ENCODE results near the gene PITPNC1.
A peak's percentile ranks its signal among the peaks of the same experiment; 100 is the strongest.
"Not testable (repeated sequence)": the region's sequence is repeated elsewhere in the genome, so short reads cannot be mapped to it uniquely, and the experiment has no call there.

PITPNC1 gene

DNA sequence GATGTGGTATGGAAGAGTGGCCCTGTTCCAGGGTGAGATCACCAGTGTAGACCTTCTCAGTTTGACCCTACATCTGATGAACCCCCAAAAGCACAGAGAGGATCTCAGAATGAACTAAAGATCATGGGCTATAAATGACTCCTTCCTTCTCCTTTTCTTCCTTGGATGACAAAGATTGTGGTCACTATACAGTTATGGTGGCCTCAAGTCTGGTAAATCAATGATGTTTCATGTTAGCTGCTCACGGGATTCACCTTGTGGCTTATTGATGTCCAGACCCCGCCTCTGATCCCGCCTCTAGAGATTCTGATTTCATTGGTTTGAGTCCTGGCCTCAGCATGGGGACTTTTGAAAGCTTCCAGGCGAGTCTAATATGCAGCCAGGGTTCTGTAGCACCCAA, 112.2 kb downstream of the PITPNC1 start:
- DNase-seq (ENCODE audit: low read depth), result no peak

DNA sequence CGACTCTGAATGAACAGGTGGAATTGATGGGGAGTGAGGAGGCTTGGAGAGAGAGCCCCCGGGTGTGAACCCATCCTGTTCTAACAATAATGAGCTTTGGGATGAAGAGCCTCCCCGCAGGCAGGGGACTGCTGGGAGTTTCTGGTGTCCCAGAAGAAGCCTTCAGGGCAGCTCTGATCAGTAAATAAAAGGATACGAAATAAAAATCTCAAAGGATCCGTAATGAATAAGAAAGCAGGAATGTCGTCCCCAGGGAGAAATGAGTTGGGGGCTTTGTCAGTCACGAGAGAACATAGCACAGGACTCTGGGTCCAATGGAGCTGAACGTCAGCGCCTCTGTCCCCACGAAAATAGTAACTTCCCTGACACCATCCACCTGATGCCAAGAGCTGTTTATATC, 113.4 kb downstream of the PITPNC1 start:
- no peak for DNase-seq (ENCODE audit: low read depth)

DNA sequence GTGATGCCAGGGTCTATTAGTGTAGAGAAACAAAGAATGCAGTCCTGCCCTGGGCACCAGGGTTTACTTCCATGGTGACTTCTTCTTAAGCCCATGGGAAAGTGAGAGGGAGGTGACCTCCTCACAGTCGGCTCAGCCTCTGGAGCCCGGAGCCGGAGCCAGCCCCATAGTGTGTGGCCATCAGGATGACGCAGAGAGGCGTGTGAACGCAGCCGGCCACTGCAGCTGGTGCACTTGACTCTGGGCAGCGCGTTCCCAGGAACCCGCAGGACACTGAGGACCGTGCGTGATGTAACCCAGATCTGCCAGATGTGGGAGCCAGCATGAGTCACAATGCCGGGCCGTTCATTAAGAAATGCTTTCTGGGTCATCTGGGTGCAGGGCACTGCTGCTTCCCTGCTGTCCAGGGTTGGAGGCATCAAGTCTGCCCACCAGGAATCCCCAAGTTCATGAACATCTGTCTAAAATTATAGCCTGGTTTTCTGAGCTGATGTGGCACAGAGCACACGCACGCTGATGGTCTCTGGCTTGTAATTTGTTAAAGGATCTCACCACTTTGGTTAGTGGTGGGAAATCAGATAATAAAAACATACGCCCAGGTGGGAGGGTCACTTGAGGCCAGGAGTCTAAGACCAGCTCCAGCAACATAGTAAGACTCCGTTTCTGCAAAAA, 114.1 kb downstream of the PITPNC1 start:
- DNase-seq (ENCODE audit: low read depth), result peak; percentile 99

DNA sequence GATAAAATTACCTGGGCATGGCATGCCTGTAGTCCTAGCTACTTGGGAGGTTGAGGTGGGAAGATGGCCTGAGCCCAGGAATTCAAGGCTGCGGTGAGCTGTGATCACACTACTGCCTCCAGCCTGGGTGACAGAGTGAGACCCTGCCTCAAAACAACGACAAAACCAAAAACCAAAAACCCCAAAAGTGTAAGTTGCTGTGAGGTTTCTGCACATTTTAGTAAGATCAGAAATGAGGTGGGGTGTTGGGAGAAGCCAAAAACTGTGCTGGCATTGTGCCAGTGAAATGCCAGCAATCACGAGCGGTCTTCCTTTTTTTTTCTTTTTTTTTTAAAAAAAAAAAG, 114.6 kb downstream of the PITPNC1 start:
- DNase-seq (ENCODE audit: low read depth), result no peak

DNA sequence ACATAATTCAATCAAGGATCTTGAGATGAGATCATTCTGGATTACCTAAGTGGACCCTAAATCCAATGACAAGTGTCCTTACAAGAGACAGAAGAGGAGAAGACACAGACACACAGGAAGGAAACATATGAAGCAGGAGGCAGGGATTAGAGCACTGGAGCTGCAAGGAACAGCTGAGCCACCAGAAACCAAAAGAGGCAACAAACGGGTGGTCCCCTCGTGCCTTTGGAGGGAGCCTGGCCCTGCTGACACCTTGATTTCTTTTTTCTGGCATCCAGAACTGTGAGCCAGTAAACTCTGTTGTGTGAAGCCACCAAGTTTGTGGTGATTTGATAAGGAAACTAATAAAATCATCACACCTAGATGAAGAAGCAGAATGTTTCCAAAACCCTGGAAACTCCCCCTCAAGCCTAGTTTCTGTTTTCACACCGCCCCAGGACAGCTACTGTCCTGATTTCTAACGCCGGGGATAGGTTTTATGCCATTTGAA, 115.2 kb downstream of the PITPNC1 start:
- DNase-seq (ENCODE audit: low read depth), result no peak

DNA sequence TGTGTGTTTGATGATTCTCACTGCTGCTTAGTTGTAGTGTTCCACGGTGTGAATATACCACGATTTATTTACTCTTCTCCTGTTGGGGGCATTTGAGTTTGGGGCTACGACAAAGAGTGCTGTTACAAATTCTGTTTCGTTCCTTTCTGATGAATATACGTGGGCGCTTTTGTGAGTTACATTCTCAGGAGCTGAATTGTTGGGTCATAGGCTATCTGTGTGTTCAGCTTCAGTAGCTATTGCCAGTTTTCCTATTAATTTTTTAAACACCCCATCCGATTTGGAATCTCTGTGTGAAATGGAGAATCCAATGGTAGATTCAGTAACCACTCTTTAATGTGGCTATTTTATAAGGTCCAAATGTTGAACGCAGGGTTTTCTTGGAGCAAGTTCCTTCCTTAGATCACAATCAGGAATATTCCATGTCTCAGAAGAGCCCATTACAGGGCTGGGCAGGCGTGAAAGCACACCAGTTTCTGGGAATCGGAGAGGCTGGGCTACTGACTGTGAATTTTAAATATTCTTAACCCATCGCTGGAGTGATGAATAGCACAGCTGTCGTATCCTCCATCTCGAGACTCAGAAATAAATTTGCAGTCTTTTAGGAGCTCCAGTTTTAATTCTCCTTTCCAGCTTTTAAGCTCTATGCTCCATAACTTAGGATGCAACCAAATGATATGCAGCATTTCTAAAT, 115.9 kb downstream of the PITPNC1 start:
- no peak for DNase-seq (ENCODE audit: low read depth)

DNA sequence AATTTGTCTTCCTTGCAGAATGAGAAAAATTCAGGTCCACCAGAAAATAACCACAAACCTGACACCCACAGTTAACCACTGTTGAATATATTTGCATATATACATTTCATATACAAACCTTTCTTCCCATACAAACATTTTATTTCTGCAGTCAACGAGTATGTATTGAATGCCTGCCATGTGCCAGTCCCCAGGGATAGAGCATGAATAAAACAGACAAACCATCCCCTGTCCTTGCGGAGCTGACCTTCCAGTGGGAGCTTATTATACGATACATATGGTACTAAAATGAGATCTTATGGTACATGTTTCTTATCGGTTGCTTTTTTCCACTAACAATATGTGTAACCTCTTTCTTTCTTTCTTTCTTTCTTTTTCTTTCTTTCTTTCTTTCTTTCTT, 116.7 kb downstream of the PITPNC1 start:
- DNase-seq (ENCODE audit: low read depth), result no peak

DNA sequence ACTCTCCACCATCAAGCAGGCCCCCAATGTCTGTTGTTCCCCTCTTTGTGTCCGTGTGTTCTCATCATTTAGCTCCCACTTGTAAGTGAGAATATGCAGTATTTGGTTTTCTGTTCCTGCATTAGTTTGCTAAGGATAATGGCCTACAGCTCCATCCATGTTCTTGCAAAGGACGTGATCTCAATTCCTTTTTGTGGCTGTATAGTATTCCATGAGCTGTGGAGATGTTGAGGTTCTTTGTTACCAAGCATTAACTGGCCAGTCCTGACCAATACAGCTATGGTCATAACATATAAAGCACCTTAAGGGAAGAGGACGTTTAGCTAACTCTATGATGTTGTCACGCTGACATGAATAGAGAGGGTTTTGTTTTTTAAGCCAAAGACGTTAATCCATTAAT, 118.5 kb downstream of the PITPNC1 start:
- DNase-seq (ENCODE audit: low read depth), result not testable (repeated sequence)

DNA sequence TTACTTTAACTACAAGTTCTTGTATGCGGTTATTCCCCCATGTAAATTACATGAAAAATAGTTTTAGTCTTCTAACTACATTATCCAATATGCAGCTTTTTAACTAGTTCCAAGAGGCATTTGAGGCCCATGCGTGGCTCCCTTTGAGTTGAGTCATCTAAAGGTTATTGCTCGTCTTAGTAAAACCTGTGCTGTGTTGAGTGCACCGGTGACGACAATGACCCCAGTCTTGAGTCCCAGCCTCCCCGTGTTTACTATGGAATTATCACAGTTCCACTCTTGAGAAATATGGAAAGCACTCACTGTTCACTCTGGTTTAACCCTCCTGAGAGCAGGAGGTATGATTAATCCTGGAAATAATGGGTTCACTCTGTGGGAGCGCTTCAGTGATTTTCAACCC, 119.2 kb downstream of the PITPNC1 start:
- peak; percentile 56 for DNase-seq (ENCODE audit: low read depth)

DNA sequence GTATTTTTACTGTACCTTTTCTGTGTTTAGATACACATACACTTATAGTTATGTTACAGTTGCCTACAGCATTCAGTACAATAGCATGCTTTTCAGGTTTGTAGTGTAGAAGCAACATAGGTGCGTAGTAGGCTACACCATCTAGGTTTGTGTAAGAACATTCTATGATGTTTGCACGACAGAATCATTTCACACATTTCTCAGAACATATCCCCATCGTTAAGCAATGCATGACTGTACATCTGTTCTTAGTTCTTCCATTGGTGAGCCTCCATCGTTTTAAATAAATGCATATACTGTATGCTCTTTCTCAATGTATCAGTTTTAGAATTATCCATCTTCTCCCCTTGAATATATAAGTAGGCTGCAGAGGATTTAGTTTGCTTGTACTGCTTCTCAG, 122.6 kb downstream of the PITPNC1 start:
- DNase-seq (ENCODE audit: low read depth), result no peak

DNA sequence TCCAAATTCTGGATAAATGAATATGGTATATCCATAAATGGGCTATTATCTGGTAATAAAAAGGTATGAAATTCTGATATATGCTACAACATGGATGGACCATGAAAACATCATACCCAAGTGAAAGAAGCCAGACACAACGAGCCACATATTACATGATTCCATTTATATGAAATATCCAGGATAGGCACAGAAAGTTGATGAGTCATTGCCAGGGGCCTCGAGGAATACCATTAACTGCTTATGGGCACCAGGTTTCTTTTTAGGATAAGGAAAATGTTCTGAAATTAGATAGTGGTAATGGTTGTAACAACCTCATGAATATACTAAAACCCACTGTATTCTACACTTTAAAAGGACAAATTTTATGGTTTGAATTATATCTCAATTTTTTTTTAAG, 123.2 kb downstream of the PITPNC1 start:
- DNase-seq (ENCODE audit: low read depth), result peak; percentile 31

DNA sequence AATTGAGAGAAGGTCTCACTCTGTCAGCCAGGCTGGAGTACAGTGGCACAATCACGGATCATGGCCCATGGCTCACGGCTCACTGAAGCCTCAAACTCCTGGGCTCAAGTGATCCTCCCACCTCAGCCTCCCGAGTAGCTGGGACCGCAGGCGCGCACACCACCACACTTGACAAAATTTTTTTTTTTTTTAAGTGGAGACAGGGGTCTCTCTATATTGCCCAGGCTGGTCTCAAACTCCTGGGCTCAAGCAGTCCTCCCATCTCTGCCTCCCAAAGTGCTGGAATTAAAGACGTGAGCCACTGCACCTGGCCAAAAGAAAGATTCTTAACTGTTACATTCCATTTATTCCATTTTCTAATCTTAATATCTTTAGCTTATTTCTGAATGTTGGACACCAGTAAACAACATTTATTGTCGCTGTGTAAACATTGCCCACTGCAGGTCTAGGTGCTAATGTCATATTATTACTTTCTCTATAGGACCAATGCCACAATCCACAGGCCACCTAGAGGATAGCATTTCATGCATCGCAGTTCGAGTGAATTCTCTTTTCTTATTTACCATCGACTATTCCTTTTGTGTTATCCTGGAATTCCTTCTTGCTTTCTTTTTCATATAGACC, 123.7 kb downstream of the PITPNC1 start:
- no peak for DNase-seq (ENCODE audit: low read depth)

DNA sequence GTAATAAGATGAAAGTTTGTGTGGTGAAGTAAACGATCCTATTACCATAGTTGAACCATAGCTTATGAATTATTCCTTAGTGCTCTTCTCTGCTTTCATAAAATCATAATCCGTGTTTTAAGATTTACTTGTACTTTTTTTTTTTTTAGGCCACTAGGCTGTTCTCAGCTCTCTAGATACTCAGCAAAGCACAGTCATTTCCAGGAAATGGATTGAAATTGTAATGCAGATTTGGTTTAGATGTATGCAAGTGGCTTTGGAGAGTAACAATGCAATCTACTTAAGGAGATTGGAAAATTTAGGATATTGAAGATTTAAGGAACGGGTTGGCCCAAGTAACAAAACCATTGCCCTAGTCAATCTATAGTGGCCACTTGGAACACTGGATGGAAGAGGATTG, 125.1 kb downstream of the PITPNC1 start:
- DNase-seq (ENCODE audit: low read depth), result no peak

DNA sequence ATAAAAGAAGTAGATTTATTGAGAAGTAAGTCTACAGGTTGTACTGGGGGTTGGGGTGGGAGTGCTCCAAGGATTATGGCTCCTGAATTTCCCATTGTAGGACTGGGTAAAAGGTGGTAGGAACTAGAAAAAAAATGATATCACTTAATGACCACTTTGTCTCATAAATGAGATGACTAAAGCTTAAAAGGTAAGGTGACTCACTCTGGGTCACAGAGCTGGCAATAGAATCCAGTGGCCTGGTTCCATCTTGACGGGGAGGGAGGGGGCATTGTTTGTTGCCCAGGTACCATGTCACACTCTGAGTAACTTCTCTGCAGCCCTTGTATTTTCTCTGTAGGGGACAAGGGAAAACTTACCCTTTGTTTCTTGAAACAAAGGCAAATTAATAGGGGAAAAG, 126.1 kb downstream of the PITPNC1 start:
- DNase-seq (ENCODE audit: low read depth), result no peak

DNA sequence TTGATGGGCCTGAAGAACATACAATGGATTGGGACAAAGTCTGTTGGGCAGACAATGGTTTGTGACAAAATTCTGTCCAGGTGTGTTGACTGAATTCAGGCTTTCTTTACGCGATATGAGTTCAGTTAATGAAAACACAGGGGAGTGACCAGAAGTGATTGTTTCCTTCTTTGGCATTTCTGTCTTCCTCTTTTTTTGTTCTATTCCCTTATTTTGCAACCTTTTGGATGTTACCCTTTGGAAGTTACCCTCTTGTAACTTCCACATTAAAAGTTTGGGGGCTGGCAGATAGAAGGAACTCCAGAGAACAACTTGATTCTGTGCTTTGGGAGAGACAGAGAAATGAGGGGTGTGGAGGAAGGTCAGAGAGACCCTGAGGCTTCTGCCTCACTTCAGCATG, 126.7 kb downstream of the PITPNC1 start:
- DNase-seq (ENCODE audit: low read depth), result no peak

DNA sequence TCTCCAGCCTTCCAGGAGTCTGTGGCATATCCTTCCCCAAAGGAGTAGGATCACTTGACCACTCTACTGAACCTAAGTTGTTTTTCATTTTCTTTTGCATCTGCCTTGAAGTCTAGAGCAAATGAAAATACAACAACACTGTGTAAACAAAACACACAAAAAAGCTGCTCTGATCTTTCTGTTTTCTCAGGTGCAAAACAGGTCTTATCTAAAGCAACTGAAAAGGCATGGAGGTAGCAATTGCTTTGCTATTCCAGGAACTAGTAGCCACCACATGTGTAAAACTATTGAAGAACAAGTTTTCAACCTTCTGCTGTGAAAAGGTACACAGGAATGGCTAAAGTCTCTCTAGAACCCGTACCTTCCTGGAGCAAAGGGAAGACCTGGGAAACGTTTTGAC, 127.1 kb downstream of the PITPNC1 start:
- DNase-seq (ENCODE audit: low read depth), result no peak

DNA sequence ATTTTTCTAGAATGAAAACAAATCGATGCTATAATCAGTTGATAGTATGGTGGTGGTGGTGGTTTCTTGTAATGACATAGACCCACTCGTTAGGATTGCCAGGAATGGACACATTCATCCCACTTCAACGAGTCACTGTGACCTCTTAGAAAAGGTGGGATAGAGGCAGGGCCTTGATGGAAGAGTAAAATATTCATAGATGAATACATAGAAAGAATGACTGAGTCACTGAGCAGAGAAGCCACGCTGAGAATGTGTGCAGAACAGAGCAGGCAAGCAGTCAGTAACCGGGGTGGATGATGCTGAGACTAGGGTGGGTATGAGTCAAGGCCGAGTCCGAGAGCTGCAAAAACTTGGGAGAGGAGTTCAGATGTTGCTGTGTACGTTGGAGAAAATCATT, 129.9 kb downstream of the PITPNC1 start:
- peak; percentile 81 for DNase-seq (ENCODE audit: low read depth)

DNA sequence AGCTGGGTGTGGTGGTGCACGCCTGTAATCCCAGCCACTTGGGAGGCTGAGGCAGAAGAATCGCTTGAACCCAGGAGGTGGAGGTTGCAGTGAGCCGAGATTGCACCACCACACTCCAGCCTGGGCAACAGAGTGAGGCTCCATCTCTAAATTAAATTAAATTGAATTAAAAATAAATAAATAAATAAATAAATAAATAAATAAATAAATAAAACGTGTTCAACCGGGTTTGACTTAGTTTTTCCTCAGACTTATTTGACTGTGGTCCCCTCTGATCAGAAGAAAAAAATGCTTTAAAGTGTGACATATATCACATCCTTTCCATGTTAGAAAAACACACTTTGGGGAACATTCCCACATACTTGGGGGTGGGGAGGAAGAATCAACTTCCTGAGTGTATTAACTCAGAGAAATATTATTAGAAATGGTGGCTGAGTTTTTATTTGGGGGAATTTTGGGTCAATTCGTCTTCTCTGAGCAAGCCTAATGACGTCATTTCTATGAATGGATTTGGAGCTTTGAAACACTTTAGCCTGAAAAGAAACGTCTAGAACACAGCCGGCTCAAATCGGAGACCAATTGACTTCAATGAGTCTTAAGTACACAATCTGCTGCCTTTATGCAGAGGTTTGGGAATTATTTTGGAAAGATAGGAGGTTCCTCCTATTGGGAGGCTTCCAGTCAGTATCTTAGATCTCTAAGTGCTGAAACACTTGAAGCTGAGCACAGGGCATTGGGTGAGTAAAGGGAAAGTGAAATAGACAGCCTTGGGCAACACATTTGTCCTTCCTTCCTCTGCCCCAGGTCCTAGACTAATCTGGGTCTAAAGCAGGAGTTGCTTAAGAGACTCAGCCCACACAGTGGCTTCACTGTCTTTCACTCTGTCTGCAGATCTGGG, 132.6 kb downstream of the PITPNC1 start:
- peak; percentile 70 for DNase-seq (ENCODE audit: low read depth)

DNA sequence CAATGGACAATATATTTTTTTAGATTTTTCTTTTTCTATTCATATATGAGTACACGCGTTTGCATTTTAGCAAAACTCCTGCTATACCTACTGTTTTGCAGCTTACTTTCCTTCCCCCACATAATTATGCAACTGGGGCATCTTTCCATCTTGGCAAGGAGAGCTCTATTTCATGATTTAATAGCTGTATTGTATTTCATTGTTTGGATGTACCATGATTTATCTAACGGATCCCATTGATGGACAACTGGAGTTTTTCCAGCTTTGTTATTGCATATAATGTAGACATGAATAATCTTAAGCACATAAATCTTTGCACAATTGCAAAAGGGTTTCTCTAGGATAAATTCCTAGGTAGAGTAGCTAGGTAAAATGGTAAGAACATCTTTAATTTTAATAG, 133.9 kb downstream of the PITPNC1 start:
- no peak for DNase-seq (ENCODE audit: low read depth)

DNA sequence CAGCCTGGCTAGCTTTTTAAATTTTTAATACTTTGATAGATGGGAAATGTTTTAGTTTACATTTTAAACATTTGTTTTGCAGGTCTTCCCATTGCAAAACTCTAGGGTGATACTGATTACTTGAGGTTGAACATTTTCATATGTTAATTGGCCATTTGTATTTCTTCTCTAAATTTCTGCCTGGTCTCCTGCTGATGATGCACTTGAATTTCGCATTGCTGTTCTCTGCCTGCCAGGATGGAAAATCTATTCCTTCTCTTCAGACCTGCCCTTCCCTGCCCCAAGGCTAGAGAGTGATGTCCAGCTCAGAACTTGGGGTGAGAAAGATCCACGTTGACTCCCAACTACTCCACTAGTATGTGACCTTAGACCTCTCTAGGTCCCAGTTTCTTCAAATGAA, 134.7 kb downstream of the PITPNC1 start:
- no peak for DNase-seq (ENCODE audit: low read depth)

DNA sequence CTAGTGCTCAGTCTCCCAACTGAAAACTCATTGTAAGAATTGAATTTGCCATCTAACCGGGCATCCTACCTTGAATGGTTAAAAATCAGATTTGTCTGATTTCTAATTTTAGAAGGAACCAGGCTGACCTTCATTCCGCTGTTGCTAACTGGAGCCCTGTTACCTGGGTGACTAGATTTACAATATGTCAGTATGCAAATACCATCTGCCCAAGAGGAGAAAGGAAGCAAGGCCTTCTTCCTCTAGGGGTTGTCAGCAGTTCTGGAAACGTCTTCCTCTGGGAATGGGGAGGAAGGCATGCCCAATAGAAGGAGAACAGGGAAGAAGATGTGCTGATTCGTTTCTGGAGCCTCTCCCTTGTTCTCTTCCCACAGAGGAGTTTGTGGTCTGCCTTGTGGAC, 137.9 kb downstream of the PITPNC1 start:
- DNase-seq (ENCODE audit: low read depth), result no peak

DNA sequence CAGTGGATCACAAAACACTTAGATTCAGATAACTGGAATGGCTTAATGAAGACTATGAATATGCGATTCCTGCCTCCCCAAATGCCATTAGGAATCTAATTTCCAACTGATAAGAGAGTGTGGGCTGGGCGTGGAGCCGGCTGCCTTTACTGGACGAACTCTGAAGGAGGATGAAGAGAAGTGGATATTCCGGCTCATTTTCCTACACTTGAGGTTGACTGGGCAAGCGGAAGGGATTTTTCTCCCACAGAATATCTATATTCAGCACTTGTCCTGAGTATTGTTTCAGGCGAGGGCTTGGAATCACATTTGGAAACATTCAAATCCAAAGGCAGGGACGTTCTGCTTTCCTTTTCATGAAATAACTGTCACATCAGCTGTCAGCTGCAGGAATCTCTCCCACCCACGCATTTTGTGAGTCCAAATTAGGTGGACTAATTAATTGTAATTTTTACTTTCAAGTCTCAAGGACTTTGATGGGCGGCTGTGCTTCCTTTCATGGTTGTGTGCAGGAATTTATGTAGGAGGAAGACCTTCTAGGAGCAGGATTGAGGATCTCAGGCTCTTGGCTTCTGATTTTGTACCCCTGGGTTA, 138.5 kb downstream of the PITPNC1 start:
- DNase-seq (ENCODE audit: low read depth), result no peak
